ENCODE data around the gene PSD2.

GRCh38 chr5:139752506-139753473 is 42.8 kb upstream of the PSD2 start:
- no peak for TF ChIP-seq EP300 (IDR thresholded peaks at IDR 0.05)
- TF ChIP-seq POLR2A (IDR thresholded peaks at IDR 0.05) = no peak

All from sigmoid colon (tissue), 4 donors.